GM12873 (cell line): Measurements from ENCODE around the gene KCNMA1.

Experiments
- TF ChIP-seq, protein P1 (sequence below): IDR thresholded peaks from 2 replicates; pipeline ENCODE4 v1.5.1; 2012; ENCODE audit warnings: low read depth, mild to moderate bottlenecking, moderate library complexity, low read length, control low read depth; ENCODE audit not compliant: insufficient read depth; ENCODE audit errors: missing control alignments

The KCNMA1 gene

DNA sequence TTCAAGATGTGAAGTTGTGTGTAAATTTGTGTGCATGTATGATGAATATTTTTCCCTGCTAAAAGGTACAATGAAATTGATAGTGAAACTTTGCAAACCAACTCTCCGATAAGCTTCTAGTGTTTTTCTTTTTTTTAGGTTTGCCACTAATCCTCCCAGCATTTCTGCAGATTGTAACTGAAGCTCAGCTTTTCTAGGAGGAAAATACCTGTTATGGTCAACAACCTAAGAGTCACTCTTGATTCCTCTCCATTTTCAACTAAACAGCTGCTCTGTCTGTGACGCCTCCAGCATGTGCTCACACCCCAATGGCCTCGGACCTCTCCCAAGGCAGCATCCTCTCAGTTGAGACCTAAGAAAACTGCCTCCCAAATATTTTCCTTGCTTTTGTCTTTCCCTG, 406.2 kb downstream of the KCNMA1 start:
- TF ChIP-seq, protein P1, sequence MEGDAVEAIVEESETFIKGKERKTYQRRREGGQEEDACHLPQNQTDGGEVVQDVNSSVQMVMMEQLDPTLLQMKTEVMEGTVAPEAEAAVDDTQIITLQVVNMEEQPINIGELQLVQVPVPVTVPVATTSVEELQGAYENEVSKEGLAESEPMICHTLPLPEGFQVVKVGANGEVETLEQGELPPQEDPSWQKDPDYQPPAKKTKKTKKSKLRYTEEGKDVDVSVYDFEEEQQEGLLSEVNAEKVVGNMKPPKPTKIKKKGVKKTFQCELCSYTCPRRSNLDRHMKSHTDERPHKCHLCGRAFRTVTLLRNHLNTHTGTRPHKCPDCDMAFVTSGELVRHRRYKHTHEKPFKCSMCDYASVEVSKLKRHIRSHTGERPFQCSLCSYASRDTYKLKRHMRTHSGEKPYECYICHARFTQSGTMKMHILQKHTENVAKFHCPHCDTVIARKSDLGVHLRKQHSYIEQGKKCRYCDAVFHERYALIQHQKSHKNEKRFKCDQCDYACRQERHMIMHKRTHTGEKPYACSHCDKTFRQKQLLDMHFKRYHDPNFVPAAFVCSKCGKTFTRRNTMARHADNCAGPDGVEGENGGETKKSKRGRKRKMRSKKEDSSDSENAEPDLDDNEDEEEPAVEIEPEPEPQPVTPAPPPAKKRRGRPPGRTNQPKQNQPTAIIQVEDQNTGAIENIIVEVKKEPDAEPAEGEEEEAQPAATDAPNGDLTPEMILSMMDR = no peak

DNA sequence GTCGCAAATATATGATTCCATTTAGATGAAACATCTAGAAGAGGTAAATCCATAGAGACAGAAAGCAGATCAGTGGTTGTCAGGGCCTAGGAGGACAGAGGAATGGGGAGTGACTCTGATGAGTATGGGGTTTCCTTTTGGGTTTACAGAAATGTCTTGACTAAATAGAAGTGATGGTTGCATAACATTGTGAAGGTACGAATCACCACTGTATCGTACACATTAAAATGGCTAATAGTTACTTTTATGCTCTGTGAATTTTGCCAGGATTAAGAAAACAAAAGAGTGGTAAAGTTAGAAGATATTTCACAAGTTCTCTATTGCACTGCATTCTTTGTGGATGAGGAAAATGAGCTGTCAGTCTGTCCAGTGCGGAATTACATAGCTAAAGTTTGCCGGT, 407.4 kb downstream of the KCNMA1 start:
- TF ChIP-seq, protein P1 = no peak

DNA sequence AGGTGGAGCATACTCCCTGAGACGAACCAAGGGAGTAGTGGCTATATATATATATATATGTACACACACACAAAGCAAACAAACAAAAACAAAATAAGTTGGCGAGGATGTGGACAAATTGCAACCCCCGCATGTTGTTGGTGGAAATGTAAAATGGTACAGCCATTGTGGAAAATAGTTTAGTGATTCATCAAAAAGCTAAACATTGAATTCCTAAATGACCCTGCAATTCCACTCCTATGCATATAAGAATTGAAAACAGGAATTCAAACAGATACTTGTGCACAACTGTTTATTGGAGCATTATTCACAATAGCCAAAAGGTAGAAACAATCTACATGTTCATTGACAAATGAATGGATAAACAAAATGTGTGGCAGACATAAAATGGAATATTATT, 407.9 kb downstream of the KCNMA1 start:
- TF ChIP-seq, protein P1 = no peak

DNA sequence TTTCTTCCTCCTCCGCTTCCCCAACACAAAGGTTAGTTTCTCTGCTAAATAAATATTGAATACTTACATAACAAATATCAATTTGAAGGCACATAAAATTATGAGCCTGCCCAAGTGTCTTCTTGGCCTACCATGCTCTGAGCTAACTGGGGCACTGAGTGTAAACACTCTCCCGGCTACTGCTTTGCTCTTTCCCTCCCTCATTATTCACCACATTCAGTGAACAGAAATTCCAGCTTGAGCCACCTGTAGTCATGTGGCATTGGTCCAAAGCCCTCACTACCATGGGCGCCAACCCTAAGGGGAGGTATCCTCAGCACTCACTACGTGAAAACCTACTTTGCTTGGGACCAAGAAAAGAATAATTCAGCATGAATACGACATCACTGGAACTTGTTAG, 409.0 kb downstream of the KCNMA1 start:
- TF ChIP-seq, protein P1 = no peak

DNA sequence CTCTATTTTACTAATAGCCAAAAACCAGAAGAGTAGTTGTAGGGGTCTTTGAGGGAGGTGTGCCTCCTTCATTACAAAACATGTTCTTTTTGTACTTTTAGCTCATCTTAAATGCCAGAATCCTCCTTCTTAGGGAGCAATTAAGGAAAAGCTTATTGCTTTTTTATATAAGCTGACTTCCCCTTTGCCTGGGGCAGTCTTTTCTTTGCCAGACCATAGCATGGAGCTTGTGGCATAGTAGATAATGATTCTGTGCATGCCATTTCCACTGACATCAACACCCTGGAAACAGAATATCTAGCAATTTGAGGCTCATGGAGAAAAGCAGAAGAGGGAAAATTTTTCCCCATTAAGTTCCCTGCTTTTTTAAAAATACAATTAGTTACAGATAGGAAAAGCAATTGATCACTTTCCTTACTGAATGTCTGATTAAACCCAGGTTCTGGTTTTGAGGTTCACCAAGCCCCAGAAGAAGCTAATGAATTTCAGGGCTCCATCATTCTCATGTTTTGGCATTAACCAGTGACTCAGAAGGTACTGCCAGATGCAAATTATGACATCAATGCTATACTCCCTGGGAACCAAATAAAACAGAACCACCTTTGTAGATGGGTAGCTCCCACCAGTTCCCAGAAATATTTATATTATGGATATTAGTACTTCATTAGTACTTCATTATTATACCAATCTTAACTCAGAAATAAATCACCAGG, 410.6 kb downstream of the KCNMA1 start:
- TF ChIP-seq, protein P1 = no peak

DNA sequence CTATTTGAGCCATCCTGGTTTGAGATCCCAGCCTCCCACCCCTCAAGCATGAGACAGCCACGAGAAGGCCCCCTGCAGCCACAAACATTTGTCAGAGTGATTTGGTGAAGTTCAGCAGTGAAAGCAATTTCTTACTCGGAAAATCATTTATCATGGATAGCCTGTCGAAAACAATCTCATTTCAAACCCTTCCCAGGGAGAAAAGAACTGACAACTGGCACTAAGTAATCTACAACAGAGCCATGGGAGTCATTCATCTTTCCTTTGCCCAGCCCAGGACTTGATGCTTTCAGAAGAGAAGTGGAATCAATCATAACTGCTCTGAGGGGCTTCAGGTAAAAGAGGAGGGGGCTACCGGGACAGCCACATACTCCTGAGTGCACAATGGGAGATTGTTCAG, 411.2 kb downstream of the KCNMA1 start:
- TF ChIP-seq, protein P1 = no peak

DNA sequence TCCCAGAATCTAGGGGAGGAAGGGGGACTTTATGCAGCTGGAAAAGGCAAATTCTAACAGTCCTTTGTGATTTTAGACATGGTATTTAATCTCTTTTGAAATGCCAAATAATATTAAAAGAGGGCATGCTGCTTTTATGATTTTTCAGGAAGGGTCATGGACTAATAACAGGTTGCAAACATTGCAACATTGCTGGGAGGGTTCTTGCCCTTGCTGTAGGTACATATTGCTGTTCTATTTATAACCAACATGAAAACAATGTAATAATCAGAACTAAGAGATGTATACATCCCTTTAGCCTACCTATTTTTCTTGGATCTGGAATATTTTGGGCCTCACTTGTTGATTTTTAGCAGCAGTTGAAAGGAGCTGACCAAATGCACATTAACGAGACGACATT, 411.6 kb downstream of the KCNMA1 start:
- TF ChIP-seq, protein P1 = no peak
